SKM-1 (cell line): ENCODE data around the gene BEX3.
"Not testable (repeated sequence)": the region's sequence is repeated elsewhere in the genome, so short reads cannot be mapped to it uniquely, and the experiment has no call there.

Experiments
- DNase-seq: peaks from one replicate; lab custom pipeline; 2025; ENCODE audit not compliant: unreplicated experiment; lab: John Stamatoyannopoulos, UW

Gene BEX3

DNA sequence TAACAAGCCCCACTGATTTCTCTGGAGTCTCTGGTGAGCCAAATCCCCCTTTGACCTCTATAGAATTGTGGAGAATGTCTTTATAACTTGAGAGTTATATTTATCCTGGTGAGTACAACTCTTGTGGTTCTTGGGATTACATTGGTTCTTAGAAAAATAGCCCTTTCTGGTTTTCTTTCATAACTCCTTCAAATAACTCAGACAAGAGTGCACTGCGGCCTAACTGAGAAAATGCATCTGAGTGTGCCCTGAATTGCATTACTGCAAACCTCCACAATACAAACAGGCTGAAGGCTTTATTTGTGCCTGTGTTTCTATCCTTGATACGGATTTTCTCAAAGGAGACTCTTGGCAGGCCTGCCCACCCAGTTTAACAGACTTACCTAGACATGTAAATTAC is 2.7 kb downstream of the BEX3 start:
- DNase-seq, result no peak

- no peak for DNase-seq
Observed at GRCh38 chrX:103382877-103383276, 6.5 kb downstream of the BEX3 start.

DNA sequence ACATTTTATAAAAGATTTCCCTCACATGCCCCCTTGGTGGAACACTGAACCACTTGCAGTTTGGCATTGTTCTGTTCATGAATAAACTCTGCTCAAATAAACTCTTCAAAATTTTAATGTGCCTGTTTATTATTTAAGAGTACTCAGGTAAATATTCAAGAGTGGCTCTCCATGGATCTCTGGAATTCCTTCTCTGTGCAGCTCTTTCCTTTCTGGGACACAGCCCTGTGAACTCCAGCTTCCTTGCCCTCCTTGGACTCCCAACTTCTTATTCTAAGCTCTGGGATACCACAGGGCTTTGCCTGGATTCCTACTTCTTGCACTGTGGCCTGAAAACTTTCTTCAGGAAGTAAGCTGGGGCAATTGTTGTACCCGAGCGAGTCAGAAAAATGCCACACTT is 8.3 kb downstream of the BEX3 start:
- no peak for DNase-seq

GRCh38 chrX:103385283-103385830 is 9.0 kb downstream of the BEX3 start:
- not testable (repeated sequence) for DNase-seq

DNA sequence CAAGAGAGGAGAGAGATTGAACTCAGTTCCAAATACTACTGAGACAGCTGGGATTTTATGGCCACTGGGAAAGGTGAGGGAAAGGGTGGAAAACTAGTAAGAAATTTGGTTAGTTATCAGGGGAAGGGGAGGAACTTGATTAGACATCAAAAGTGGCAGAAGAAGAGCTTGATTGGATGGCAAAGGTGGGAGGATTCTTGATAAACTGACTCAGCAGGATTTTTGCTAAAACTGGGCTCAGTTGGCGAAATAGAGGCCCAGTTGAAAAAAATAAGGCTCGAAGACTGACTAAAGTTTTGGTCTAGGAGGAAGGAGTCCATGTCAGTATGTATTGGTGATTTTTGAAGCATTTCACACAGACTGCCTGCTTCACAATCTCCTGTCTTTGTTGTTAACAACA is 10.0 kb downstream of the BEX3 start:
- no peak for DNase-seq

DNA sequence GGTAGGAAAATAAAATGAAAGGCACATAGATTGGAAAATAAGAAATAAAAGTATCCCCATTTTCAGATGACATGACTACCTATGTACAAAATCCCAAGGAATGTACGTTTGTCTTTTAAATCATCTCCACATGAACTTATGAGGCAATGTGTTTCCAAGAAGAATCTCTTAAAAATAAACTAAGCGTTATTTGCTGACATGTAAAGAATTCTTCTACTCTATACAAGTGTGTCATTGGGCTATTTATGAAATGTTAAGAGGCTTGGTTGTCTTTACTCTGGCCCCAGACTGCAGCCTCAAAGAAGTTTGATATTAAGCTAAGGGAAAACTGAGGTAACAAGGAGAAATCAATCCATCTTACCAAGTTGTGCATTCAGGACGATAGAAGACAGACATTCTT is 17.1 kb downstream of the BEX3 start:
- DNase-seq, result no peak

DNA sequence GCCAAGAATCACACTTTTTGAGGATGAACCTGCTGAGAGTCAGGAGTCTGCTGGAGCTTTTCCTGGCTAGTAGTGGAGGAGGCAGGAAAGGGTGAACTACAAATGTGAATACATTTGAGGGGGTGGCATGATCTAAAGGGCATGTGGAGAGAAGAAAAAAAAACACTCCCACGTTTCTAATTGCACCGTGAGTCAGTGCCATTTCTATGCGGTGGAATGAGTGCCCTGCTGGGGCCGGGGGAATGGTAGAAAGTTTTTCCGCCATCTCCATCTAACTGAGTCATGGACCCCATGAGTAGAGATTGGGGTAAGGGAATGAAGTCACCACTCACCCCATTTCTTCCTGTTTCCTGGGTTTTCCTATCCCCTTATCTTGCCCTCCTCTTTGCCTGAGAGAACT is 19.8 kb downstream of the BEX3 start:
- no peak for DNase-seq

GRCh38 chrX:103396660-103397059 is 20.3 kb downstream of the BEX3 start:
- no peak for DNase-seq

- DNase-seq, result no peak
Observed at GRCh38 chrX:103397707-103398106, 21.4 kb downstream of the BEX3 start.

- DNase-seq, result no peak
Observed at GRCh38 chrX:103398421-103398864, 22.1 kb downstream of the BEX3 start.

DNA sequence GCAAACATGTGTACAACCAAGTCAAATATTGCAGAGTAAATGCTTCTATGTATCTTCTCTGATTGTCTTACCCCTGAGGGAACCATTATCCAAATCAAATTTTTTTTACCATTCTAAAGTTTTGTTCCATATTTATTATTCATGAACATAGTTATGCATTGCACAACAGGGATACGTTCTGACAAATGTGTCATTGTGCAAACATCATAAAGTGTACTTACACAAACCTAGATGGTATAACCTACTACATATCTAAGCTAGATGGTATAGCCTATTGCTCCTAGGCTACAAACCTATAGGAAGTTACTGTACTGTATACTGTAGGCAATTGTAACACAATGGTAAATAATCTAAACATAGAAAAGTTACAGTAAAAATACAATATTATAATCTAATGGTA is 23.4 kb downstream of the BEX3 start:
- no peak for DNase-seq

DNA sequence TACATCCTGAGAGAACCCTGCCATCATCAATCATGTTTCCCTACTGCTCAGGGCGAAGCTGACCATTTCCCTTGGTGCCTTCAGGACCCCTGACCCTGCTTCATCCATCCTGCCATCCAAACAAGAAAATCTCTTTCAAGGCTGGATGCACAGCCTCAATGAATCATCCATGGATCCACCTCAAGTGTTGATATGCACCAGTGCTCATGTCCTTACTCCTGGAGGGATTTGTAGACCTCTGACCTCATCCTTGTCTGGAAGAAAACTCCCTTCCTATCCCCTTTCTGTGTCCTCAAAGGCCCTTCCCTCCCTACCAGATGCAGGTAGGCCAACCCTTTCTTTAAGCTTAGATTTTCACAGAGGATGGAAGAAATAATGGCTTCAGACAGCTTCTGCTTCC is 24.6 kb downstream of the BEX3 start:
- no peak for DNase-seq

DNA sequence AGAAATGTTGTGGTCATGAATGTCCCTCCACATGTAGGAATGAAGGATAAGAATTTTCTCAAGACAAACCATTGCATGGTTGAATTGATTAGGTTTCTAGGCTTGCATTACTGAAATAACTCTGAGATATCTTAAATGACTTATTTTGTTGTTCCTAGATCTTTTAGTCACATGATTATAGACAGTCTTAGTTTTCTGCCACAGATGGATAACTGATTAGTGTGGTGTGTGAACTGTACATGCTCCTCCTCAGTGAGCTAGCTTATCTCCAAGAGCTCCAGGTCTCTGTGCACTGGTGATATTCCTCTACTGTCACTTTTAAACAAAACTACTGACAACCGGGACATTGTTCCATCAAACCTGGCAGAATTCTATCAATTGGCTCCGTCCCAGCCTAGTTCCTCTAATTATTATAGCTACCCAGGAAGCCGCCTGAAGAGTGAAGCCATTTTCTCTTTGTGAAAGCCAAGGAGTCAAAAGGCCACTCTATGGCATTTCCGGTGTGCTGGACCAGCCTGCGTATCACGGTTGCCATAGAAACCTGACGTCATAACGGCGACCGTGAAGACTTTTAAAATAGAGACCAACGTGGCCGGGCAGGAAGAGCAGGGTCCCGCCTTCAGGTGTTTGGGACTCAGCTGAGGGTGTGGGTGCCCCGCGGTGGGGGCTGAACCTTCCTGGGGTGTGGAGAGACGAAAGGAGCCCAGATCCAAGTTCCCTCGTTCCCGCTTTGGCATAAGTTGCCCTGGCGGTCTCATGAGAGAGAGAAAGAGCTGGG is 28.1 kb downstream of the BEX3 start:
- no peak for DNase-seq

DNA sequence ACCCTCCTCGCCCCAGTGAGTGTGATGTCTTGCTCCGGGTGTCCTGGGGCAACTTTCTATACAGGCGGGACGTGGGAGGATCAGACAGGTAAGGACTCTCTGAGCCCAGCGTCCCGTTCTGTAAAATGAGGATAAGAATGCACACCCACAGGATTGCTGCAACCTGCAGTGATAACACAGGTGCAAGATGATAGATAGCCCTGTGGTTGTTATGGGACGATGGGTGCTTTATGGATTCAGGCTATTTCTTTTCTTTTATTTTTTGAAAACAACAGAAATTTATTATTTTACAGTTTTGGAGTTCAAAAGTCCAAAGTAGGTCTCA is 28.6 kb downstream of the BEX3 start:
- no peak for DNase-seq

DNA sequence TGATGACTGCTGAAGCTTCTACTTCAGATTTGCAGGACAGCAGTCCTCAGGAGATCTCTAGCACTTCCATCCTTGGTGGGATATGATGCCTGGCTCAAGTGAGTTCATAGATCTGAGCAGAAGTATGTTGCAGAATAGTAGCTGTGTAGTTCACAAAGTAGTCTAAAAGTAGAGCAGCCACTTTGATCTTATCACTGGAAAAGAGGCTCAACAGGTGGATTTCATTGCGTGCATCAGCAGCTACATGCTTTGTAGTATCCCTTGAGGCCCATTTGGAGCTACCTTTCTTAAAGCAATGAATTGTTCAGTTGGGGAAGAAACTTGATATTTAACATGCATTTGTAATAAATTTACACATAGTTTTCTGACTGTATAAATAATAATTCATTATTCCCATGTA is 29.9 kb downstream of the BEX3 start:
- no peak for DNase-seq

- DNase-seq, result no peak
Observed at GRCh38 chrX:103407776-103408175, 31.4 kb downstream of the BEX3 start.

DNA sequence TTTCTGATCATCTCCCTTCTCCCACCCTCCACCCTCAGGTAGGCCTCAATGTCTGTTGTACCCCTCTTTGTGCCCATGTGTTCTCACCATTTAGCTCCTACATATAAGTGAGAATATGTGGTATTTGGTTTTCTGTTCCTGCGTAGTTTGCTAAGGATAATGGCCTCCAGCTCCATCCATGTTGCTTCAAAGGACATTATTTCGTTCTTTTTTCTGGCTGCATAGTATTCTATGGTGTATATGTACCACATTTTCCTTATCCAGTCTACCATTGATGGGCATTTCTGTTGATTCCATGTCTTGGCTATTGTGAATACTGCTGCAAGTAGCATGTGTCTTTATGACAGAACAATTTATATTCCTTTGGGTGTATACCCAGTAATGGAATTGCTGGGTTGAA is 35.4 kb downstream of the BEX3 start:
- not testable (repeated sequence) for DNase-seq

DNA sequence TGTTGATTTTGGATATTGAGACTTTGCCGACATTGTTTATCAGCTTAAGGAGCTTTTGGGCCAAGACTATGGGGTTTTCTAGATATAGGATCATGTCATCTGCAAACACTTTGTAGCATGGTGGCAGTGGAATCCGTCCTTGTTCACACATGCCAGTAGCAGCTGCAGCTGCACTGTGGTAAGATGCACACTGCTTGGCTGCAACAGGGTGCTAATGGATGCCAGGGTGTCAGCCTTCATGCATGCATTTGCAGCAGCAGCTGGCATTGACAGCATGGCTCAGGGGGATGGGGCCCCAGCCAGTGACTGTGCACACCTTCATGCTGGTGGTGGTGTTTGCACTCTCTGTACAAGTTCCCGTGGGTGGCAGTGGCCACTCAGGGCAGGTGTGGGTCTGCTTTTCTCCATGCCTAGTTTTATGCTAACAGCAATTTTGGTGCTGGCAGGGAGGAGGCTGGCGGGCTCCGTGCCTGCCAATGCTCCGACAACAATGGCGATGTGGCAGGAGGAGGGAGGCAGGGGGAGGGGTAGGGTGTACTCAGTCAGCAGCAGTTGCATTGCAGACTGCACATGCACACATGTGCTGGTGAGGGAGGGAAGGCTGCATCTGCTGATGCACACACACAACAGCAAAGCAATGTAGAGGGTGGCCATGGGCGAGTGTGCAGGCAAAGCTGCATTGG is 37.5 kb downstream of the BEX3 start:
- no peak for DNase-seq

DNA sequence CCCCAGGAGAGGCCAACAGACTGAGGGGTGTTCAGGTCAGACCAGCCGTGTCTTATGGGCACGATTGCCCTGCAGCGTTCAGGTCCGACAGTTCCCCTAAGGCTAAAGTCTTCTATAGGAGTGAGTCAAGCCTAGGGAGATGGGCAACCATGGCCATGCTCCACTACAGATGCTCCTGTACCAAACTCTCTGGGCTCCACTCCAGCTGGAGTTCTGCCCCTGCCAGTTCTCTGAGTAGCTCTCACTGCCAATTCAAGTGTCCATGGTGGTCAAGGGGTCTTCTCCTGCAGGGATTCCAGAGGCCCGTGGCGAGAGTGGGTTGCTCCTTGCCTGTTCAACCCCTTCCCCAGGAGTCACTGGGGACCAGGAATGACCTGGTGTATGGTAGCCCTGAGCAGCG is 38.2 kb downstream of the BEX3 start:
- DNase-seq, result no peak

DNA sequence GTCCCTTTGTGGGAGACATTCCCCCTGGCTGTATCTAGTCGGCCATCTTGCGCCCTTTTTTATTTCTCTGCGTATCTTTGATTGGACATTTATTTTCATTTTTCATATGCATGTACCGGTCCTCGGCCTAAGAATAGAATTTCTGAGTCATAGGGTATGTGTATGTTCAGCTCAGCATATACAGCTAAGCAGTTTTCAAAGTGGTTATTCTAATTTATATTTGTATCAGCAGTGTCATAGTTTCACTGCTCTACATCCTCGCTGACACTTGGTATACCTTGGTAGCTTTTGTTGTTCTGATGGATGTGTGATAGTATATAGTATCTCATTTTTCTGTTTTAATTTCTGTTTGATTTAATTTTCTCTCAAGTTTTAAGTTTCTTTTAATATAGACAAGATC is 38.7 kb downstream of the BEX3 start:
- DNase-seq, result no peak

GRCh38 chrX:103415528-103415927 is 39.2 kb downstream of the BEX3 start:
- DNase-seq, result no peak

- DNase-seq, result no peak
Observed at GRCh38 chrX:103417370-103417769, 41.0 kb downstream of the BEX3 start.

DNA sequence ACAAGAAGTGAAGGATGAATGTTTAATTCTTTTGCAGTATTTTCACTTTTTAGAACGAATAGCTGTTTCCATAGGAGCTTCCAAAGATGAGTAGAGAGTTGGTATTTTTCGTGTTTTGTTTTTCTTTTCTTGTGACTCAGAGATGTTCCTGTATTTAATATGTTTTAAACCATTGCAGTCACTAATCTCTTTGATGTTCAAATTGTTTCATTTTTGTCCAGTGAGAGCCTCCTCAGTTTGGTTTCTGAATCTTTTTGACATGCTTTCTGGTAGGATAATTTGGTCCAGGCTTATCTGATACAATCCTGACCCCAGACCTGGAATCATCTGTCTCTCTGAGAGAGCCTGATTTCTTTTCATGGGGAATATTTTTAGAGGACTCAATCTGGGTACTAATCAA is 41.6 kb downstream of the BEX3 start:
- no peak for DNase-seq
